ENCODE data around the gene LARGE2. TPM values are rescaled to one million over a fixed set of nuclear protein-coding genes. Genes with fewer than 3 reads are reported as not detected.

The LARGE2 gene
- 2.2 TPM for total RNA-seq

- DNase-seq (ENCODE audit: low spot score) = no peak
Measured at GRCh38 chr11:45922425-45923082, at the start of gene LARGE2. Gene LARGE2, plus strand, starts transcription at chr11:45922656. Its CDS starts 227 bp downstream, at chr11:45922883.

- no peak for DNase-seq (ENCODE audit: low spot score)
Measured at GRCh38 chr11:45876401-45876800, 46.1 kb upstream of the LARGE2 start.

- DNase-seq (ENCODE audit: low spot score) = no peak
Measured at GRCh38 chr11:45877221-45877620, 45.2 kb upstream of the LARGE2 start.

GRCh38 chr11:45877845-45878244 lies 44.6 kb upstream of the LARGE2 start:
- DNase-seq (ENCODE audit: low spot score) = no peak

- no peak for DNase-seq (ENCODE audit: low spot score)
Measured at GRCh38 chr11:45879803-45880686, 42.4 kb upstream of the LARGE2 start.

GRCh38 chr11:45880772-45881570 lies 41.5 kb upstream of the LARGE2 start:
- DNase-seq (ENCODE audit: low spot score) = no peak

- DNase-seq (ENCODE audit: low spot score) = peak; percentile 33
Measured at GRCh38 chr11:45881708-45882368, 40.6 kb upstream of the LARGE2 start.

GRCh38 chr11:45884596-45885185 lies 37.8 kb upstream of the LARGE2 start:
- no peak for DNase-seq (ENCODE audit: low spot score)

- DNase-seq (ENCODE audit: low spot score) = peak; percentile 36
Measured at GRCh38 chr11:45885274-45885920, 37.1 kb upstream of the LARGE2 start, which contains the start of gene MAPK8IP1. Gene MAPK8IP1, plus strand, starts transcription at chr11:45885651. Its CDS starts 170 bp downstream, at chr11:45885821.

- no peak for DNase-seq (ENCODE audit: low spot score)
Measured at GRCh38 chr11:45885921-45886721, 36.3 kb upstream of the LARGE2 start.

- no peak for DNase-seq (ENCODE audit: low spot score)
Measured at GRCh38 chr11:45886816-45887520, 35.5 kb upstream of the LARGE2 start.

GRCh38 chr11:45887587-45887986 lies 34.9 kb upstream of the LARGE2 start:
- no peak for DNase-seq (ENCODE audit: low spot score)

- DNase-seq (ENCODE audit: low spot score) = no peak
Measured at GRCh38 chr11:45889555-45889954, 32.9 kb upstream of the LARGE2 start.

- DNase-seq (ENCODE audit: low spot score) = no peak
Measured at GRCh38 chr11:45889966-45890365, 32.5 kb upstream of the LARGE2 start.

- no peak for DNase-seq (ENCODE audit: low spot score)
Measured at GRCh38 chr11:45890886-45891550, 31.4 kb upstream of the LARGE2 start.

GRCh38 chr11:45892856-45893255 lies 29.6 kb upstream of the LARGE2 start:
- no peak for DNase-seq (ENCODE audit: low spot score)

GRCh38 chr11:45894555-45895247 lies 27.8 kb upstream of the LARGE2 start:
- no peak for DNase-seq (ENCODE audit: low spot score)
